Measurements from ENCODE around the gene ALK. TPM values are rescaled to one million over a fixed set of nuclear protein-coding genes. Genes with fewer than 3 reads are reported as not detected.

ALK gene
- polyA plus RNA-seq, 3 donors: not detected

GRCh38 chr2:29250977-29251376 is 670.4 kb downstream of the ALK start:
- Mint-ChIP-seq H3K9me3 (peaks cover 0 to 1% (median 0%) of the 10 kb centered on the region in 7 donors), H3K36me3 (no peaks in the 10 kb centered on the region), H3K27me3 (ENCODE audit: low read depth in 3 of 3) (peaks cover 2 to 5% (median 4%) of the 10 kb centered on the region in 3 donors), H3K27ac (peak overlapping the region in 1 of 7 donors; percentile 21), H3K4me1 (no peaks in the 10 kb centered on the region), H3K4me3 (no peak overlapping the region)
- H3K4me1 ChIP-seq (ENCODE audit: control insufficient read depth in 1 of 2, insufficient read depth in 2 of 2, low read length in 2 of 2): no peaks in the 10 kb centered on the region
- H4K20me1 ChIP-seq (ENCODE audit: insufficient read depth, low read length): no peaks in the 10 kb centered on the region
- H3K4me2 ChIP-seq (replicated peaks; ENCODE audit: extremely low read depth, low read length, poor library complexity, severe bottlenecking): no peak overlapping the region
- H3K27me3 ChIP-seq (ENCODE audit: control insufficient read depth in 2 of 2, insufficient read depth in 2 of 2, low read length in 2 of 2): peaks cover 0 to 3% of the 10 kb centered on the region in 2 donors
- no peak overlapping the region for H3K9ac ChIP-seq (ENCODE audit: insufficient read depth, low read length, poor library complexity, severe bottlenecking)
- H3K36me3 ChIP-seq (replicated peaks in 1 of 2; ENCODE audit: control insufficient read depth in 1 of 2, insufficient read depth in 2 of 2, low read length in 2 of 2): no peaks in the 10 kb centered on the region
- no peak for TF ChIP-seq CTCF (IDR thresholded peaks at IDR 0.05)
- H3K79me2 ChIP-seq (ENCODE audit: insufficient read depth, low read length): no peaks in the 10 kb centered on the region
- H3K4me3 ChIP-seq (replicated peaks in 1 of 3; ENCODE audit: low read depth in 2 of 3, low read length in 3 of 3): no peak overlapping the region
- WGBS (ENCODE audit: insufficient coverage): 99% methylated on average over 7 of the region's 7 CpGs
- no peak overlapping the region for H2AFZ ChIP-seq (ENCODE audit: insufficient read depth, low read depth, low read length, poor library complexity, severe bottlenecking)
- no peak overlapping the region for H3K27ac ChIP-seq (ENCODE audit: low read depth in 1 of 2, low read length in 2 of 2)
- DNase-seq: no peak
- no peaks in the 10 kb centered on the region for H3K9me3 ChIP-seq (replicated peaks in 1 of 2; ENCODE audit: control insufficient read depth in 1 of 2, insufficient read depth in 1 of 2, low read length in 2 of 2)
- intact Hi-C loops (cut with micrococcal nuclease): no loop called here

GRCh38 chr2:29249666-29250253 is 671.6 kb downstream of the ALK start:
- H3K27ac Mint-ChIP-seq: no peak overlapping the region
- TF ChIP-seq CTCF (IDR thresholded peaks at IDR 0.05): no peak
- Histone ChIP-seq H3K9me3 (replicated peaks in 1 of 2; ENCODE audit: control insufficient read depth in 1 of 2, insufficient read depth in 1 of 2, low read length in 2 of 2) (no peaks in the 10 kb centered on the region), H3K36me3 (replicated peaks in 1 of 2; ENCODE audit: control insufficient read depth in 1 of 2, insufficient read depth in 2 of 2, low read length in 2 of 2) (no peaks in the 10 kb centered on the region), H3K9ac (ENCODE audit: insufficient read depth, low read length, poor library complexity, severe bottlenecking) (no peak overlapping the region), H3K4me1 (ENCODE audit: control insufficient read depth in 1 of 2, insufficient read depth in 2 of 2, low read length in 2 of 2) (no peaks in the 10 kb centered on the region), H3K79me2 (ENCODE audit: insufficient read depth, low read length) (no peaks in the 10 kb centered on the region), H2AFZ (ENCODE audit: insufficient read depth, low read depth, low read length, poor library complexity, severe bottlenecking) (no peak overlapping the region), H3K4me2 (replicated peaks; ENCODE audit: extremely low read depth, low read length, poor library complexity, severe bottlenecking) (no peak overlapping the region), H3K4me3 (replicated peaks in 1 of 3; ENCODE audit: low read depth in 2 of 3, low read length in 3 of 3) (no peak overlapping the region), H3K27ac (ENCODE audit: low read depth in 1 of 2, low read length in 2 of 2) (no peak overlapping the region), H4K20me1 (ENCODE audit: insufficient read depth, low read length) (no peaks in the 10 kb centered on the region), H3K27me3 (ENCODE audit: control insufficient read depth in 2 of 2, insufficient read depth in 2 of 2, low read length in 2 of 2) (no peaks in the 10 kb centered on the region)
- H3K4me3 Mint-ChIP-seq: no peak overlapping the region
- H3K27me3 Mint-ChIP-seq (ENCODE audit: low read depth in 3 of 3): peaks cover 2 to 3% (median 2%) of the 10 kb centered on the region in 3 donors
- no peak for DNase-seq
- no peaks in the 10 kb centered on the region for H3K36me3 Mint-ChIP-seq
- H3K9me3 Mint-ChIP-seq: peaks cover 0 to 1% (median 0%) of the 10 kb centered on the region in 7 donors
- WGBS (ENCODE audit: insufficient coverage): 34% methylated on average over 6 of the region's 11 CpGs
- intact Hi-C loops (cut with micrococcal nuclease): no loop called here
- no peaks in the 10 kb centered on the region for H3K4me1 Mint-ChIP-seq

Measured in CD14-positive monocyte (primary cell).